22Rv1 (cell line): Measurements from ENCODE around the gene C4A.
"Not testable (repeated sequence)": the region's sequence is repeated elsewhere in the genome, so short reads cannot be mapped to it uniquely, and the experiment has no call there.

Source experiments
- H3K27ac ChIP-seq: fragments of 450-650 bp; 2 replicates; pipeline ENCODE4 v1.5.1; 2017
- ZFX ChIP-seq: fragments of 450-650 bp; IDR thresholded peaks from 2 replicates; pipeline ENCODE4 v1.6.1; 2017; ENCODE audit warnings: antibody characterized with exemption, borderline replicate concordance
- TF ChIP-seq, protein P1 (sequence below): fragments of 450-650 bp; IDR thresholded peaks from 2 replicates; pipeline ENCODE4 v1.5.1; 2017; ENCODE audit warnings: mild to moderate bottlenecking

C4A gene

DNA sequence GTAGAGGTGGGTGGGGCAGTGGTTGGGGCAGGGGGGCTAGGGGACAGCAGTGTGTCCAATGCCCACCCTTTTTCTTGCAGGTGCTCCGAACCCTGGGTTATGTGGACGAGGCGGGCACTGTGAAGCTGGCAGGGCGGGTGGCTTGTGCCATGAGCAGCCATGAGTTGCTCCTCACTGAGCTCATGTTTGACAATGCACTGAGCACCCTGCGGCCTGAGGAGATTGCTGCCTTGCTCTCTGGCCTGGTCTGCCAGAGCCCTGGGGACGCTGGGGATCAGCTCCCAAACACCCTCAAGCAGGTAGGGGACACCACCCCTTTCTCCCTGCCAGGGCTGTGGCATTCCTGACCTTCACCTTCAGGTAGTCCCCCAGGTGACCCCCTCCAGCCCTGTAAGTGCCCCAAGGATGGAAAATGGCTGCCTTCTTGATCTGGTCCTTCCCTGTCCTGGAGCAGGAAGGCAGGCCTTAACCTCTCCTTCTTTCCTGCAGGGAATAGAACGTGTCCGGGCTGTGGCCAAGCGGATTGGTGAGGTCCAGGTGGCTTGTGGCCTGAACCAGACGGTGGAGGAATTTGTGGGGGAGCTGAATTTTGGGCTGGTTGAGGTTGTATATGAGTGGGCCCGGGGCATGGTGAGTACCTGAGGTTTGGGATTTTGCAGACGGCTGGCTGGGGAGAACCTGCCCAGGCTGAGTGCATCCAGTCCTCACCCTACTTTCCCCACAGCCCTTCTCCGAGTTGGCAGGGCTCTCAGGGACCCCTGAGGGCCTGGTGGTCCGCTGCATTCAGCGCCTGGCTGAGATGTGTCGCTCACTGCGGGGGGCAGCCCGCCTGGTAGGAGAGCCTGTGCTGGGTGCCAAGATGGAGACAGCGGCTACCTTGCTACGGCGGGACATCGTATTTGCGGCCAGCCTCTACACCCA lies 12.8 kb upstream of the C4A start:
- H3K27ac ChIP-seq = no peak overlapping the region
- TF ChIP-seq, protein P1, sequence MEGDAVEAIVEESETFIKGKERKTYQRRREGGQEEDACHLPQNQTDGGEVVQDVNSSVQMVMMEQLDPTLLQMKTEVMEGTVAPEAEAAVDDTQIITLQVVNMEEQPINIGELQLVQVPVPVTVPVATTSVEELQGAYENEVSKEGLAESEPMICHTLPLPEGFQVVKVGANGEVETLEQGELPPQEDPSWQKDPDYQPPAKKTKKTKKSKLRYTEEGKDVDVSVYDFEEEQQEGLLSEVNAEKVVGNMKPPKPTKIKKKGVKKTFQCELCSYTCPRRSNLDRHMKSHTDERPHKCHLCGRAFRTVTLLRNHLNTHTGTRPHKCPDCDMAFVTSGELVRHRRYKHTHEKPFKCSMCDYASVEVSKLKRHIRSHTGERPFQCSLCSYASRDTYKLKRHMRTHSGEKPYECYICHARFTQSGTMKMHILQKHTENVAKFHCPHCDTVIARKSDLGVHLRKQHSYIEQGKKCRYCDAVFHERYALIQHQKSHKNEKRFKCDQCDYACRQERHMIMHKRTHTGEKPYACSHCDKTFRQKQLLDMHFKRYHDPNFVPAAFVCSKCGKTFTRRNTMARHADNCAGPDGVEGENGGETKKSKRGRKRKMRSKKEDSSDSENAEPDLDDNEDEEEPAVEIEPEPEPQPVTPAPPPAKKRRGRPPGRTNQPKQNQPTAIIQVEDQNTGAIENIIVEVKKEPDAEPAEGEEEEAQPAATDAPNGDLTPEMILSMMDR = no peak
- no peak for TF ChIP-seq ZFX

- H3K27ac ChIP-seq = peak overlapping the region; percentile 94
- TF ChIP-seq, protein P1 = no peak
- TF ChIP-seq ZFX = no peak
Measured at GRCh38 chr6:31969712-31970603, 11.9 kb upstream of the C4A start.

DNA sequence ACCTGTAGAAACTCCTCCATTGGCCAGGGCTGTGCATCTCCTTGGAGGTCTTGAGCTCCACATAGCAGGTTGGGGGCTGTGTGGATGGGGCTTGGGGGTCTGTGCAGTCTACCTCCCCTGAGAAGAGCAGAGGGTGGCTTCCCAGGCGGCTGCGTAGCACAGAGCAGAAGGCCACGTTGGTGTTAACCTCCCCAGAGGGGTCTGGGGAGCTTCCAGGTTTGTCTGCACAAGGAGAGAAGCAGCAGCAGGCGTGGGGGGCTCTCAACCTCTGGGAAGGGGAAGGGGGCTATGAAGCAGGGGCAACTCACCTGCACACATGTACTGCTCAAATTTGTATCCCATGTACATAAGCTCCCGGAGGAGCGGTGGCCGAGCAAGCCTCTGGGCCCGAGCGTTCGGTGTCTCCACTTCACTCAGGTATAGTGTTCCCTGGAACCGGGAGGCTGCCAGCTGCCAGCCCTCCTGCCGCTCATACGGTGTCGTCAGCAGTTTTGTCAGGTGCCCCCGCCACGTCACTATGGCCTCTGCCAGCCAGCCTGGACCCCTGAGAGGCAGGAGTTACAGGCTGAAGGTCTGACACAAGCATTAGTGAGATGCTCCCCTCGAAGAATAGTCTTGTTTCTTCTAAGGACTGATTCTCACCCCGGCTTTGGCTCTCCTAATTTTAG lies 11.1 kb upstream of the C4A start:
- TF ChIP-seq, protein P1 = no peak
- no peak for TF ChIP-seq ZFX
- H3K27ac ChIP-seq = peak overlapping the region; percentile 94

GRCh38 chr6:31971279-31971992 lies 10.4 kb upstream of the C4A start:
- TF ChIP-seq ZFX = no peak
- TF ChIP-seq, protein P1 = no peak
- H3K27ac ChIP-seq = peak overlapping the region; percentile 94

DNA sequence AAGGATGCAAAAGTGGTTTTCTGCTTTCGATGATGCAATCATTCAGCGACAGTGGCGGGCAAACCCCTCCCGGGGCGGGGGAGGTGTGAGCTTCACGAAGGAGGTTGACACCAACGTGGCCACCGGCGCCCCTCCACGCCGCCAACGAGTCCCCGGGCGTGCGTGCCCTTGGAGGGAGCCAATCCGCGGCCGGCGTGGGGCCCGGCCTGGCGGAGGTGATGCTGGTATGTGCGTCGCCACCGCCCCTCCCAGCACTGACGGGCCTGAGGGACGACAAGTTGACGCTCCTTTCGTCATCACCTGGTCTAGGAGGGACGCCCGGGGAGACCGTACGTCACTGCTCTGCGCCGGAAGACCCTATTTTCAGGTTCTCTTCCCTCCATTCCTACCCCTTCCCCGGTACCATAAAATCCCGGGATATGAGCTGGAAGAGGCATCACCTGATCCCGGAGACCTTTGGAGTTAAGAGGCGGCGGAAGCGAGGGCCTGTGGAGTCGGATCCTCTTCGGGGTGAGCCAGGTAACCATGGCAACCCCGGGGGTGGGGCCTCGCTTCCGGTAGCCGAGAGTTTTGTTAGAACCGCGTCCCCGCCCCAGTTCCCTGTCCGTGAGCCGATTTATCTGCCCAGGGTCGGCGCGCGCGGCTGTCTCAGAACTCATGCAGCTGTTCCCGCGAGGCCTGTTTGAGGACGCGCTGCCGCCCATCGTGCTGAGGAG lies 9.7 kb upstream of the C4A start, which contains the start of gene DXO:
DXO (minus strand) TSS at position 146 of the 716 bp plus-strand sequence. CDS start 463 bp downstream, outside the sequence.
- TF ChIP-seq ZFX = no peak
- TF ChIP-seq, protein P1 = no peak
- H3K27ac ChIP-seq = peak within 1 kb of the TSS; percentile 94

GRCh38 chr6:31972709-31973350 lies 9.0 kb upstream of the C4A start:
- no peak for TF ChIP-seq ZFX
- TF ChIP-seq, protein P1 = no peak
- peak overlapping the region; percentile 94 for H3K27ac ChIP-seq

DNA sequence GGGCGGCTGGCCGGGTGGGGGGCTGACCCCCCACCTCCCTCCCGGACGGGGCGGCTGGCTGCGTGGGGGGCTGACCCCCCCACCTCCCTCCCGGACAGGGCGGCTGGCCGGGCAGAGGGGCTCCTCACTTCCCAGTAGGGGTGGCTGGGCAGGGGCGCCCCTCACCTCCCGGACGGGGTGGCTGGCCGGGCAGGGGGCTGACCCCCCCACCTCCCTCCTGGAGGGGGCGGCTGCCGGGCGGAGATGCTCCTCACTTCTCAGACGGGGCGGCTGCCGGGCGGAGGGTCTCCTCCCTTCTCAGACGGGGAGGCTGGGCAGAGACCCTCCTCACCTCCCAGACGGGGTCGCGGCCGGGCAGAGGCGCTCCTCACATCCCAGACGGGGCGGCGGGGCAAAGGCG lies 5.8 kb upstream of the C4A start:
- not testable (repeated sequence) for H3K27ac ChIP-seq
